MM.1S (cell line): ENCODE data around the gene MYL5.

ENCODE experiments used
- DNase-seq: peaks from one replicate; pipeline ENCODE4 v3.0.0-alpha.2; 2015
- H2AFZ ChIP-seq: fragments of 300-600 bp; sonication (generic); 2 replicates; pipeline ENCODE4 v1.6.0; 2016; ENCODE audit warnings: antibody characterized with exemption, low read length
- H3F3A ChIP-seq: fragments of 300-600 bp; sonication (generic); 2 replicates; pipeline ENCODE4 v1.6.1; 2016; ENCODE audit warnings: mild to moderate bottlenecking, antibody characterized with exemption, low read length, moderate library complexity, mixed read lengths; ENCODE audit not compliant: insufficient read depth
- H3K27ac ChIP-seq: fragments of 300-600 bp; sonication (generic); 2 replicates; pipeline ENCODE4 v1.5.1; 2016; ENCODE audit warnings: mild to moderate bottlenecking, low read length
- H3K27me3 ChIP-seq: fragments of 300-600 bp; sonication (generic); replicated peaks from 2 replicates; pipeline ENCODE4 v1.6.0; 2016; ENCODE audit warnings: low read length; ENCODE audit not compliant: insufficient read depth
- H3K36me3 ChIP-seq: fragments of 300-600 bp; sonication (generic); replicated peaks from 2 replicates; pipeline ENCODE4 v1.6.1; 2016; ENCODE audit warnings: mild to moderate bottlenecking, low read length, mixed read lengths; ENCODE audit not compliant: insufficient read depth
- H3K4me1 ChIP-seq: fragments of 300-600 bp; sonication (generic); 2 replicates; pipeline ENCODE4 v1.6.1; 2016; ENCODE audit warnings: low read length, mixed read lengths
- H3K4me2 ChIP-seq: fragments of 300-600 bp; sonication (generic); 2 replicates; pipeline ENCODE4 v1.6.0; 2016; ENCODE audit warnings: low read depth, low read length
- H3K4me3 ChIP-seq: fragments of 300-600 bp; sonication (generic); 2 replicates; pipeline ENCODE4 v1.5.1; 2016; ENCODE audit warnings: low read length, mixed read lengths
- H3K79me2 ChIP-seq: fragments of 300-600 bp; sonication (generic); 2 replicates; pipeline ENCODE4 v1.6.1; 2016; ENCODE audit warnings: mixed run types, low read length, mixed read lengths
- H3K9ac ChIP-seq: fragments of 300-600 bp; sonication (generic); 2 replicates; pipeline ENCODE4 v1.6.1; 2016; ENCODE audit warnings: low read length, mixed read lengths
- H3K9me2 ChIP-seq: fragments of 300-600 bp; sonication (generic); replicated peaks from 2 replicates; pipeline ENCODE4 v1.6.1; 2016; ENCODE audit warnings: mild to moderate bottlenecking, low read length, mixed read lengths; ENCODE audit not compliant: insufficient read depth
- H3K9me3 ChIP-seq: fragments of 300-600 bp; sonication (generic); replicated peaks from 2 replicates; pipeline ENCODE4 v1.6.1; 2016; ENCODE audit warnings: mild to moderate bottlenecking, low read length, mixed read lengths; ENCODE audit not compliant: insufficient read depth
- H4K20me1 ChIP-seq: fragments of 300-600 bp; sonication (generic); 2 replicates; pipeline ENCODE4 v1.6.1; 2016; ENCODE audit warnings: mild to moderate bottlenecking, low read length, moderate library complexity, mixed read lengths; ENCODE audit not compliant: insufficient read depth
- EZH2 ChIP-seq: fragments of 300-600 bp; sonication (generic); optimal IDR thresholded peaks from 2 replicates; pipeline ENCODE3; 2017; ENCODE audit warnings: low read depth, mild to moderate bottlenecking, antibody characterized with exemption, low read length, mixed read lengths
- EZH2phosphoT487 ChIP-seq: fragments of 300-600 bp; sonication (generic); IDR thresholded peaks from 2 replicates; pipeline ENCODE4 v1.6.1; 2018; ENCODE audit warnings: antibody characterized with exemption, low read length
- TF ChIP-seq, protein P1 (sequence below): fragments of 300-600 bp; sonication (generic); IDR thresholded peaks from 2 replicates; pipeline ENCODE4 v1.5.1; 2016; ENCODE audit warnings: antibody characterized with exemption, low read length, mixed read lengths

The MYL5 gene

DNA sequence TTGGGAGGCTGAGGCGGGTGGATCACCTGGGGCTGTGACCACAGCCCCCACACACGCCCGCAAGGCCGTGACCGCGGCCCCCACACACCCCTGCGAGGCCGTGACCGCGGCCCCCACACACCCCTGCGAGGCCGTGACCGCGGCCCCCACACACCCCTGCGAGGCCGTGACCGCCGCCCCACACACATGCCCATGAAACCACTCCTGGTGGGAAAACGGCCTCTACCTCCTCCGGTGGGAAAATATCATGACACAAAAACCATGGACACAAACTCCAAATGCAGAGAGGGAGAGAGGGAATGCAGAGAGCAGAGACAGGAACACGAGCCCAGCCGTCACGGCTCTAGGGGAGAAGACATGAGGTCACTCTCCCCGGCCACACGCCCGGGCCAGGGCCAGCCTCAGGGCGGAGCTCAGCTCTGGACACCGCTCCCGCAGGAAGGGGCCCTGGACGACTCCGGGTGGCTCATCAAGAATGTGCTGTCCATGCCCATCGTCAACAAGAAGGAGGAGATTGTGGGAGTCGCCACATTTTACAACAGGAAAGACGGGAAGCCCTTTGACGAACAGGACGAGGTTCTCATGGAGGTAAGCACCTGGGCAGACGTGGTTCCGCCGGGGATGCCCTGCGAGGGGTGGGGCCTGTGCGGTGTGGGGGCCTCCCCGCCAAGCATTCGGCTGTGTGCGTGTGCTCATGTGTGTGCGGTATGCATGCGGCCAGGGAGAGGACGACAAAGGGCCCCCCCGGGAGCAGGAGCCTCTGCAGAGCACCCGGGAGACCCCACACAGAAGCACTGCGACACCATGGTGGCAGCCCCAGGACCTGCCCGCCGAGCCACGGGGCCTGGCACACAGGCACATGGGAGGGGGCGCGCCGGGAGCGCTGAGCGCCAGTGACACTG lies 17.7 kb upstream of the MYL5 start:
- no peaks in the 10 kb centered on the region for H3K9me3 ChIP-seq
- H3K27me3 ChIP-seq, result no peaks in the 10 kb centered on the region
- H3K9ac ChIP-seq, result no peak overlapping the region
- H3K4me1 ChIP-seq, result no peaks in the 10 kb centered on the region
- DNase-seq, result no peak
- no peak overlapping the region for H3K4me3 ChIP-seq
- H3K9me2 ChIP-seq, result no peaks in the 10 kb centered on the region
- H3F3A ChIP-seq, result no peaks in the 10 kb centered on the region
- H3K79me2 ChIP-seq, result no peaks in the 10 kb centered on the region
- H3K36me3 ChIP-seq, result no peaks in the 10 kb centered on the region
- no peak overlapping the region for H2AFZ ChIP-seq
- no peaks in the 10 kb centered on the region for H4K20me1 ChIP-seq
- no peak overlapping the region for H3K4me2 ChIP-seq
- TF ChIP-seq EZH2phosphoT487 (no peak), EZH2 (no peak)
- TF ChIP-seq, protein P1, sequence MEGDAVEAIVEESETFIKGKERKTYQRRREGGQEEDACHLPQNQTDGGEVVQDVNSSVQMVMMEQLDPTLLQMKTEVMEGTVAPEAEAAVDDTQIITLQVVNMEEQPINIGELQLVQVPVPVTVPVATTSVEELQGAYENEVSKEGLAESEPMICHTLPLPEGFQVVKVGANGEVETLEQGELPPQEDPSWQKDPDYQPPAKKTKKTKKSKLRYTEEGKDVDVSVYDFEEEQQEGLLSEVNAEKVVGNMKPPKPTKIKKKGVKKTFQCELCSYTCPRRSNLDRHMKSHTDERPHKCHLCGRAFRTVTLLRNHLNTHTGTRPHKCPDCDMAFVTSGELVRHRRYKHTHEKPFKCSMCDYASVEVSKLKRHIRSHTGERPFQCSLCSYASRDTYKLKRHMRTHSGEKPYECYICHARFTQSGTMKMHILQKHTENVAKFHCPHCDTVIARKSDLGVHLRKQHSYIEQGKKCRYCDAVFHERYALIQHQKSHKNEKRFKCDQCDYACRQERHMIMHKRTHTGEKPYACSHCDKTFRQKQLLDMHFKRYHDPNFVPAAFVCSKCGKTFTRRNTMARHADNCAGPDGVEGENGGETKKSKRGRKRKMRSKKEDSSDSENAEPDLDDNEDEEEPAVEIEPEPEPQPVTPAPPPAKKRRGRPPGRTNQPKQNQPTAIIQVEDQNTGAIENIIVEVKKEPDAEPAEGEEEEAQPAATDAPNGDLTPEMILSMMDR, result no peak
- no peak overlapping the region for H3K27ac ChIP-seq

DNA sequence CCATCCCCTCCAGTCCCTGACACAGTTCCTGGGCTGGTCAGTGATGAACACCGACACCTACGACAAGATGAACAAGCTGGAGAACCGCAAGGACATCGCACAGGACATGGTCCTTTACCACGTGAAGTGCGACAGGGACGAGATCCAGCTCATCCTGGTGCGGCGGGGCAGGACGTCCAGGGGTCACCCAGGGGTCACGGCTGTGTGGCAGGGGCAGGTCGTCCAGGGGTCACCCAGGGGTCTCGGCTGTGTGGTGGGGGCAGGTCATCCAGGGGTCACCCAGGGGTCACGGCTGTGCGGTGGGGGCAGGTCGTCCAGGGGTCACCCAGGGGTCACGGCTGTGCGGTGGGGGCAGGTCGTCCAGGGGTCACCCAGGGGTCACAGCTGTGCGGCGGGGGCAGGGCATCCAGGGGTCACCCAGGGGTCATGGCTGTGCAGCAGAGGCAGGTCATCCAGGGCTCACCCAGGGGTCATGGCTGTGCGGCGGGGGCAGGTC lies 17.0 kb upstream of the MYL5 start:
- no peaks in the 10 kb centered on the region for H4K20me1 ChIP-seq
- TF ChIP-seq EZH2phosphoT487, result no peak
- TF ChIP-seq, protein P1, result no peak
- no peak for TF ChIP-seq EZH2
- H3K9ac ChIP-seq, result no peak overlapping the region
- no peaks in the 10 kb centered on the region for H3K4me1 ChIP-seq
- no peak for DNase-seq
- H3K79me2 ChIP-seq, result no peaks in the 10 kb centered on the region
- no peak overlapping the region for H2AFZ ChIP-seq
- H3K4me2 ChIP-seq, result no peak overlapping the region
- H3F3A ChIP-seq, result no peaks in the 10 kb centered on the region
- H3K36me3 ChIP-seq, result no peaks in the 10 kb centered on the region
- H3K27me3 ChIP-seq, result no peaks in the 10 kb centered on the region
- no peak overlapping the region for H3K27ac ChIP-seq
- H3K9me3 ChIP-seq, result no peaks in the 10 kb centered on the region
- H3K4me3 ChIP-seq, result no peak overlapping the region
- H3K9me2 ChIP-seq, result no peaks in the 10 kb centered on the region

DNA sequence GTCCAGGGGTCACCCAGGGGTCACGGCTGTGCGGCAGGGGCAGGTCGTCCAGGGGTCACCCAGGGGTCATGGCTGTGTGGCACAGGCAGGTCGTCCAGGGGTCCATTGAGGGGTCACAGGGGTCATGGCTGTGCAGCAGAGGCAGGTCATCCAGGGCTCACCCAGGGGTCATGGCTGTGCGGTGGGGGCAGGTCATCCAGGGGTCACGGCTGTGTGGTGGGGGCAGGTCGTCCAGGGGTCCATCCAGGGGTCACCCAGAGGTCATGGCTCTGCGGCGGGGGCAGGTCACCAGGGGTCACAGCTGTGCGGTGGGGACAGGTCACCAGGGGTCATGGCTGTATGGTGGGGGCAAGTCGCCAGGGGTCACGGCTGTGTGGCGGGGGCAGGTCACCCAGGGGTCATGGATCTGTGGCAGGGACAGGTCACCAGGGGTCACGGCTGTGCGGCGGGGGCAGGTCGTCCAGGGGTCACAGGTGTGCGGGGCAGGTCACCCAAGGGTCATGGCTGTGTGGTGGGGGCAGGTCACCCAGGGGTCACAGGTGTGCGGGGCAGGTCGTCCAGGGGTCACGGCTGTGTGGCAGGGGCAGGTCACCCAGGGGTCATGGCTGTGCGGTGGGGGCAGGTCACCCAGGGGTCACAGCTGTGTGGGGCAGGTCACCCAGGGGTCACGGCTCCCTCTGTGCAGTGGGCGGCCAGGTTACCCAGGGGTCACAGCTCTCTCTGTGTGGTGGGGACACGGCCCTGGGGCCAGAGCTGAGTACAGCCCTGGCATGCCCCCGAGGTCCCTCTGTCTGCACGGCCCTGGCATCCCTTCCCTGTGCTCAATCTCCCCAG lies 16.3 kb upstream of the MYL5 start:
- no peaks in the 10 kb centered on the region for H3K27me3 ChIP-seq
- no peaks in the 10 kb centered on the region for H3K36me3 ChIP-seq
- TF ChIP-seq, protein P1, result no peak
- TF ChIP-seq EZH2 (no peak), EZH2phosphoT487 (no peak)
- H3F3A ChIP-seq, result no peaks in the 10 kb centered on the region
- no peaks in the 10 kb centered on the region for H3K9me2 ChIP-seq
- no peaks in the 10 kb centered on the region for H3K79me2 ChIP-seq
- H3K4me3 ChIP-seq, result no peak overlapping the region
- no peak overlapping the region for H3K4me2 ChIP-seq
- H3K9ac ChIP-seq, result no peak overlapping the region
- H3K4me1 ChIP-seq, result no peaks in the 10 kb centered on the region
- no peak overlapping the region for H2AFZ ChIP-seq
- no peaks in the 10 kb centered on the region for H4K20me1 ChIP-seq
- H3K27ac ChIP-seq, result no peak overlapping the region
- DNase-seq, result no peak
- H3K9me3 ChIP-seq, result no peaks in the 10 kb centered on the region
